NOMO-1 treated with dmso at 0.1 percent for 144 hours (cell line): ENCODE data around the gene TNFRSF19.

Source experiments
- DNase-seq: peaks from one replicate; lab custom pipeline; 2025; ENCODE audit not compliant: unreplicated experiment; lab: John Stamatoyannopoulos, UW

The TNFRSF19 gene

DNA sequence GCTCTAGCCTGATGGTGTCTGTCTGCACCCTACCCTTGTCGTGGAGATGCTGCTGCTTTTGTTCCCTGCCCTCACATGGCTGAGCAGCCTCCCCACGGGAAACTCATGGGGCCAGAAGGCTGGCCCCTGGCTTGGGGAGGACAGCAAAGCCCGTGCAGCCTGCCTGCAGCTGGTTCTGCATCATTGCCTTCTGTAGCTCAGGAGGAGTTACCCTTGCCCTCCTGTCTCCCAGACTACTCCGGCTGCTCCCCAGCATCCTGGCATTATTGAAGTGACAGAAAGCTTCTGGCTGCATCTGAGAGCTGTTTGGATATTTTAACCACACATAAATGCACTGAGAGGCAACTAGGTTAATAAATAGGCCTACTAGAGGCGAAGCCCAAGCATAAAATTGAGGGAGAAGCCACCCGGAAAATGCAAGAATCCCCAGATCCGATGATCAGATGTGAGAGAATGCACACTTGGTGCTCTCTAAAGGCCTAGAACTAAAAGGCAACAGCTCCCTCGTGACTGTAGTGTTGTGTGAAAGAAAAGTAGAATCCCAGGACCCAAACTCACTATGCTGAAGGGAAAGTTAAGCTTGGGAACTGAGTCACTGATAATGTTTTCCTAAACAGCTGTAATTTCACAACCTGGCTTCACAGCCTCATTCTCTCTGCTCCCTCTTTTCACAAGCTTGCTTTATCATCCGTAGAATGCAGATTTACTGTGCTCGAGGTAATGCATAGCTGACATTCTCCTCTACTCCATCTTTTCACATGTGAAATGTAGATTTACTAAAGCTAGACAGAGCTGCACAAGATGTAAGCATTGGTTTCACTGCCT lies 110.8 kb downstream of the TNFRSF19 start:
- no peak for DNase-seq

DNA sequence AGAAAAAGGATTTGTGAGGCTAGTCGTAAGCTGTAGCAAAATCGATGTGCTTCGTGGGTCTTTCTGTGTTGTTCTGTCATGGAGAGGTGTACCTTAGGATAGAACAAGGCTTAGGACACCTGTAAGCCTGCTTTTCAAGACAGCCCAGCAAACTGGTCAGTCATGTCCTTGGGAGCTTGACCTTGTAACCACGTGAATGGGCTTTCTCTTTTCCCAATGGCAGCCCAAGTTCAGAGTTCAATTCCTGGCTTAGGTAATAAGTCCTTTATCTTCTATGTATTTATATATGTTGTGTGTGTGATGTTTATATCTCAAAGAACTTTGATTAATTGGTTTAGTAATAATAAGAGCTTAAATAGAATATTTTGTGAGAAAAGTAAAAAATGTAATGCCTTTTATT lies 112.9 kb downstream of the TNFRSF19 start:
- DNase-seq = no peak

DNA sequence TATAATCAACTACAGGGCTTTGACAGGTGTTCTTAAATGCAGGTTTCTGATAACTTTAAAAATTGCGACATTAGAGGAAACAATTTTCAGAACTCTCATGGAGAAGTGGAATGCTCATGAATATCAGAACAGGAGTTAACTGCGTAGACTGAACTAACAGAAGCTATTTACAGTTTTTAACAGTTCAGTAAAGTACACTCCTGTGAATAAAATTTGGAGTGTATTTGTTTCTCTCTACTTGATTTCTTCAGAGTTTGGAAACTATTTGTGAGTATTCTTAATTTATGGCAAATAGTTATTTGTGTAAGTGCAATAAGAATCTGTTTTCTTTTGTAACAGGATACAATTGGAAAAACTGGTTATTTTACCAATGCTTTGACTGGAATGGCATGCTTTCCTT lies 114.4 kb downstream of the TNFRSF19 start:
- DNase-seq = no peak

DNA sequence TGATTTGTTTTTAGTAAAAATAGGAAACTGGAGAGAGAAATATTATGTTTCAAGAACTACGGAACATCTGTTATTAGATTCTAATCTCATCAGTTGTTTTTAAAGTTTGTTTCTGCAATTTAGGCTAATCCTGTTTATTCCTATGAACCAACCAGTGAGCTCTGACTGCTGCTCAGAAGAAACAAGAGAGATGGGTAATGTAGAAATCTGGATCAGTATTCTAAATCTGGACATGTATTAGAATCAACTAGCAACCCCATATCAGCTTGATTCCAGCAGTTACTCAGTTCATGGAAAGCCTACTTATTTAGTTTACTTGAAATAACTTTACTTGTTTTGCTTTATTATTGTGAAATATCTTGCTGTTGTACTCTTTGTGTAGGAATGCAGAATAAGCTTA lies 115.2 kb downstream of the TNFRSF19 start:
- DNase-seq = no peak

DNA sequence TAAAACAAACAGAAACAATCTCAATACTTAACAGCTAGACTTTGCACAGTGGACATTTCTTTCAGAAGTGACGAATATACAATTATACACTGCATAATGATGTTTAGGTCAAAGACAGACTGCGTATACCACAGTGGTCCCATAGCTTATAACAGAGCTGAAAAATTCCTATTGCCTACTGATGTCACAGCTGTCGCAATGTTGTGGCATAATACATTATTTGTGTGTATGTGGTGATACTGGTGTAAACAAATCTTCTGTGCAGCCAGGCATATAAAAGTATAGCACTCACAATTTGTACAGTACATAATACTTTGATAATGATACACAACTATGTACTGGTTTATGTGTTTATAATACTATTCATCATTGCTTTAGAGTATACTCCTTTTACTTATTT lies 116.7 kb downstream of the TNFRSF19 start:
- no peak for DNase-seq

DNA sequence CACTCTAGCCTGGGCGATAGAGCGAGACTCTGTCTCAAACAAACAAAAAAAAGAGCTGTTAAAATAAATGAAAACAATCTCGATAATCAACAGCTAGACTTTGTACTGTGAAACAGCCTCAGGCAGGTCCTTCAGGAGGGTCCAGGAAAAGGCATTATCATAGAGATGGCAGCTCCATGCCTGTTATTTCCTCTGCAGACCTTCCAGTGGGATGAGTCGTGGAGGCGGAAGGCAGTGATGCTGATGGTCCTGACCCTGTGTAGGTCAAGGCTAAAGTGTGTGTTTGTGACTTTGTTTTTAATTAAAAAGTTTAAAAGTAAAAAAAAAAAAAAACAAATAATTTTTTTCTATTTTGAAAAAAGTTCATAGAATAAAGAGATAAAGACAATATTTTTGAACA lies 117.4 kb downstream of the TNFRSF19 start:
- DNase-seq = no peak

DNA sequence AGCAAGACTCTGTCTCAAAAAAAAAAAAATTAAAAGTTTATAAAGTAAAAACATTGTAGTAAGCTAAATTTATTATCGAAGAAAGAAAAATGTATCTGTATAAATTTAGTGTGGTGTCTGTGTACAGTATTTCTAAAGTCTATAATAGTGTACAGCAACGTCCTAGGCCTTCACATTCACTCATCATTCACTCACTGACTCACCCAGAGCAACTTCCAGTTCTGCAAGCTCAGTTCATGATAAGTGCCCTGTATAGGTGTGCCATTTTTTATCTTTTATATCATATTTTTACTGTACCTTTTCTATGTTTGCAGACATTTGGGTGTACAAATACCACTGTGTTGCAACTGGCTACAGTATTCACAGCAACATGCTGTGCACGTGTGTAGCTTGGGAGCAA lies 118.1 kb downstream of the TNFRSF19 start:
- DNase-seq = no peak

DNA sequence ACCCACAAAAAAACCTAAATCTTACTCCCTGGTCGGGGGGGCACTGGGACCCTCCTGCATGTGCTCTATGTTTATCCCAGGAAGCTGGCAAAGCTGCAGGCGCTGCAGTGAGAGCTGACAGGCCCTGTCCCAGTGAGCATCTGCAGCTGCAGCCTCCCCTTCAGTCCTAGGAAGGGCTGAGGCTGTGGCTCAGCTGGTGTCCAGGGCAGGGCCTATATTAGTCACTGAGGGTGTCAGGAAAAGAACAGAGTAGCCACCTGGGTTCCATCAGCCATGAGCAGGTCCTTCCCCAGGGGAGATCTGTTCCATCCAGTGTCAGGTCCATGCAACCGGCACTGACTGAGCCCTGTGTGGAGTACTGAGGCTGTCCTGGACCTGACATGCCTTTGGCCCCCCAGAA lies 120.5 kb downstream of the TNFRSF19 start:
- no peak for DNase-seq

DNA sequence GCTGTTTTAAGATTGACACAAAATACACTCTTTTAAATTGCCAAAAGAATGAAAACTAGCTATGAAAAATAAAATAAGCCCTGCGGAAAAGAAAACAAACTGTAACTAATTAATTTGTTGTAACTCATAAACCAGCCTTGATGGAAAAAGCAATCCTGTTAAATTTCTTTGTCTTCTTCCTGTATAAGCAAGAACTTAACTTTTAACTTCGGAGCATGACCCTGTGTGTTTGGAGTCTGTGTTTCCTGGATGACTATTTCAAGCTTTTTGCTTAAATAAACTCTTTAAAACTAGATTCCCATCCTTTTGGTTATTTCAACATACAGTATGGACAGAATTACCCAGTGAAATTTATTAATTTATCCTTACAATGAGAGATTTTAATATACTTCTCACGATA lies 122.6 kb downstream of the TNFRSF19 start:
- no peak for DNase-seq

DNA sequence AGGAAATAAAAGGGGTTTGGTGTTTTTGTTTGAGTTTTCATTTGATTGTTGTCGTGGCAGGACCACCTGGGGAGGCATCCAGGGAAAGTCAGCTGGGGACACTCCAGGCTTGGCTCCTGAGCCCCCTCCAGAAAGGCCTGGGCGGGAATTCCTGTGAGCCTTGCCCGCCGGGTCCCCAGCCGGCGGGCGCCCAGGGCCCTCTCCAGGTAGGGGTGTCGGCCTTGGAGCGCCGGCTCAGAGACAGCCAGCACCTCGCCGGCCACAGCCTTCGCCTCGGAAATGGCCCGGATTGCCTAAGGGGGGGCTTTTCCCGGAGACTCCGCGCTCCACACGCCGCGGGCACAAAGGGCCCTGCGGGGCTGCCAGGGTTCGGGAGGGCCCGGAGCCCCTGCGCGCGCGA lies 125.0 kb downstream of the TNFRSF19 start:
- DNase-seq = no peak

DNA sequence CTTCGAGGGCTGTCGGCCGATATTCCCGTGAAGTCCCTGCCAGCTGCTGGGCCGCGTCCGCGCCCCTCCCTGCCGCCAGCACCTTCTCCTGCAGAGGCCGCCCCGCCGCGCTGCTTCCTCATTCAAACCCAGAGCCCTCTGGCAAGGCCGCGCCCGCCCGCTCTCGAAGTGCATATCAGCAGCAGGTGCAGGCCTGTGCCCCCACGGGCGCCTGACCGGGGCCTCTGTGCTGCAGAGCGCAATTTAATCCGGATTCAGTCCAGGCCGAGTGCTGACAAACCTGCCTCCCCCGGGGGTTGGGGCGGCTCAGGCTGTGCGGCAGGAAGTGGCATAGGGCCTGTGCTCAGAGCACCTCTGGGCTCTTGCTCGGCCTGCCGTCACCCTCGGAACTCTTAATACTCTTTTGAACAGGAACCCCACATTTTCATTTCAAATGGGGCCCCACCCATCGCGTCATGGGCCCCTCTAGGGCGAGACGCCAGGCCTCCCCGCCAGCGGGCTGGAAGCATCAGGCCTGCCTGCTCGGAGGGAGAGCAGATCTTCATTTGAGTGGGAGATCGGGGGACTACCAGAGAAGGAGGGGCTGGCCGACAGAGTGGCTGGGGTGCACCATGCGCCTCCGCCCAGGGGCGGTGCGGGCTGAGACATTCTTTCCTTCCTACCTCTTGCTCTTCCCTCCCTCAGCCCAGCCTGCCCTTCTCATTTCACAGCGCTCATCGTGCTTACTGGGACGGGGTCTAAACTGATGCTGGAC lies 125.7 kb downstream of the TNFRSF19 start:
- no peak for DNase-seq

DNA sequence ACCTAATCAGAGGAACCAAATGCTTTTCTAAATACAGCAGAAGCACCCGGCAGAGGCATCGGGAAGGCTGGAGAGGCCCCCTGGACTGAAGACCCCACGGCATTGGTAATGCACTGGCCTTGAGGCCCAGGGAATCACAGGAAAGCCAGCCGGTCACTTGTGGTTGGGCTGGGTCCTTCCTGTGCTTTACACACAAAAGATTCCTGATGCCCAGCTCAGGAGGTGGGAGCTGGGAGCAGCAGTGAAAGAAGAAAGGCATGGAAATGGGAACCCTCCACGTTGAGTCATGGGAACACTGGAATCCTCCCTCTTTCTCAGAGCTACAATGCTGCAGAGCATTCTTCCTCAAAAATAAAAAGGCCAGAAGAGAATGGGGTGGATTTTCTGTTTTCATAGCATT lies 126.4 kb downstream of the TNFRSF19 start:
- DNase-seq = no peak

DNA sequence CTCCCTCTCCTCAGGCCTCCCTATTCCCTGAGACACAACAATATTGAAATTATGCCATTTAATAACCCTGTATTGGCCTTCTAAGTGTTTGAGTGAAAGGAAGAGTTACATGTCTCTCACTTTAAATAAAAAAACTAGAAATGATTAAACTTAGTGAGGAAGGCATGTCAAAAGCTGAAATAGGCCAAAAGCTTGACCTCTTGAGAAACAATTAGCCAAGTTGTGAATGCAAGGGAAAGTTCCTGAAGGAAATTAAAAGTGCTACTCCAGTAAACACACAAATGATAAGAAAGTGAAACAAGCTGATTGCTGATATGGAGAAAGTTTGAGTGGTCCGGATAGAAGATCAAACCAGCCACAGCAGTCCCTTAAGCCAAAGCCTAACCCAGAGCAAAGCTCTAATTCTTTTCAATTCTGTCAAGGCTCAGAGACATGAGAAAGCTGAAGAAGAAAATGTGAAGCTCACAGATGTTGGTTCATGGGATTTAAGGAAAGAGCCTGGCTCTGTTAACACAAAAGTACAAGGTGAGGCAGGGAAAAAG lies 127.6 kb downstream of the TNFRSF19 start:
- no peak for DNase-seq

DNA sequence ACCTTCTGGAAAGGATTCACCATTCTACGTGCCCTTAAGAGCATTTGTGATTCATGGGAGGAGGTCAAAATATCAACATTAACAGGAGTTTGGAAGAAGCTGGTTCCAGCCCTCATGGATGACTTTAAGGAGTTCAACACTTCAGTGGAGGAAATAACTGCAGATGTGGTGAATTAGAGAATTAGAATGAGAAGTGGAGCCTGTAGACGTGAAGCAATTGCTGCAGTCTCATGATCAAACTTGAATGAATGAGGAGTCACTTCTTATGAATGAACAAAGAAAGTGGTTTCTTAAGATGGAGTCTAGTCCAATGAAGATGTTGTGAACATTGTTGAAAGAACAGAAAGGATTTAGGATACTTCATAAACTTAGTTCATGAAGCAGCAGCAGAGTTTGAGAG lies 129.1 kb downstream of the TNFRSF19 start:
- DNase-seq = no peak

DNA sequence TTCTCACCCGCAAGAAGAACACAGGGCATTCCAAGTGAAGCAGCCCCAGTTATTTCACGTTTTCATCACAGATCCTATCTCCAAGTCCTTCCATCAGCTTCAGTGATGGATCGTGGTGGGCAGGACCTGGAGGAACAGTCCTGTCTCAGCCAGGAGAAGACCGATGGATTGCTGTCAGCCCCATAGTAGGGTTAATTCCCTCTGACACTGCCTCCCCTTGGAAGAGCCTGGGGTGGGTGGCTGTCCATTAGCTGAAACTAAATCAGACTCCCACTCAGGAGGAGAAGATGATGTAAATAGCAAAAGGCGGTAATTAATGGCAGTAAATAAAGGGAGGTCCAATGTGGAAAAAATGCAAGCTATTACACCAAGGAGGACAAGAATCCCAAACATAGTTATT lies 131.0 kb downstream of the TNFRSF19 start:
- no peak for DNase-seq

DNA sequence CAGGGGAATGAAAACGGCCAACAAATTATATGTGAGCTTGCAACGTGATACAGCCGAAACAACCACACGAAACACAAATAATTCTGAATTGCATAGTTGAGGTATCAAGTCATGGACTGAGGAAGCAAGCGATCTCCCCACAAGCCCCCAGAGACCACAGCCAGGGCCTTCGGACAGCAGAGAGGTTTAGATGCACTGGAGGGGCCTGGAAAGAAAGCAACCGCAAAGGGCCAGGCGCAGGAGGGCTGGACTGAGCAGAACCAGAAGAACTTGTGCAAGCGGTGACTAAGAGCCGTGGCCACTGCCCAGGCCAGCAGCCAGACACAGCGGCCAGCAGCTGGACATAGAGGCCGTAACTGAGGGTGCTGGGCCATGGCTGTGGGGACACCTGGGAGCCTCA lies 131.4 kb downstream of the TNFRSF19 start:
- no peak for DNase-seq

DNA sequence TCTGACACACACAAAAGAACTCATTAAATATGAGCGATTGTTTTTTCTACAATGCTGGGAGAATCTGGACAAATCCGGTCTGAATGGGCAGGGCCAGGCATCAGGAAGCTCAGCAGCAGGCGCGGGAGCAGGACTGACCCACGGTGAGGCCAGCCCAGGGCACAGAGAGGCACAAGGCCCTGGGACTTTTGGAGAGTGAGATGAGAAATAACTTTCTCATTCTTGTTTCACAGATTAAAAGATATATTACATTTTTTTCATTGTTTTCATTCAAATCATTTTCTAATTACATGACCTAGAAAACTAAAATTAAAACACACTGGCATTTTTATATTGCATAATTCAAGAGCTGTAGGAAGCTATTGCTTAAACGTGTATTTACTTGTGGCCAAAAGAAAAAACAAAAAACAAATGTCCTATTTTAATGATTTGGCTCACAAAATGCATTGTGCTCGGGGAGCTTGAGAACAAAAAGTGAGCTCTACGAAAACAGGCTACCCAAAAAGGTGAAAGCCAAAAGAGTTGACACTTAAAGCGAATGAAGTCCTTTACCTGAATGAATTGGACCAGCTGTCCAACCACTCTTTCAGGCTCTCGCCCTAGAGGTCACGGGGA lies 133.1 kb downstream of the TNFRSF19 start:
- DNase-seq = no peak

DNA sequence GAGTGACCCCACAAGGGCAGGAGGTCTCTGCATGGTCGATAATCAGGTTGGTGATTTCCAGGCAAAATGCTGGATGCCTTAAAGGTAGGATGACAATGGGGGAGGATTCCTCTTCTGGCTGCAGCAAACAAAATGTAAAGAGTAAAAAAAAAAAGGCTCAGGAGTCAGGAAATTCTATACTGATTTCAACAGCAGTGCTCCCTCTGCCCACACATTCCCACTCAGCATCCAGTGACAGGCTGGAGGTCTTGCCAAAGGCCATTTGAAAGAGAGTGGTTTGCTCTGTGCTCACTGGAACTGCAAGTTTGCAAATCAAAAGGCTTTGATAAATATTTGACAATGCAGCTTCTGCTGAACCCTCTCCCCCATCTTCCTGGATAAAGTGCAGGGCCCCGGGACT lies 135.4 kb downstream of the TNFRSF19 start:
- no peak for DNase-seq

DNA sequence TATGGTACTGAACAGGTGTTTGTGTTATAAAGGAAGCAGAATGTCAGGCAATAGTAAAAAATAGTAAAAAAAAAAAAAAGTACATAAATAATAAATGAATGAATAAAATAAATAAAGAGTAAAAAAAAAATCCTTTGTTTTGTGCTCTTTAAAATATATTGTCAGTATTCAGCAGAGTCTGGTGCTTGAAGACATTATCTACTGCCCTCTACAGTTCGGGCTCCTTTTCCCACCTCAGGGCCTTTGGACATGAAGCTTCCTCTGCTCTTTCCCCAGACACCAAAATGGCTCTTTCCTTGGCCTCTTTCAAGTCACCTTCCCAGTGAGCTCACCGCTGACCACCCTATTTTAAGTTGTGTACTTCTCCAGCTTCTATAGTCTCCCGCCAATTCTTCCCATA lies 137.5 kb downstream of the TNFRSF19 start:
- DNase-seq = no peak

DNA sequence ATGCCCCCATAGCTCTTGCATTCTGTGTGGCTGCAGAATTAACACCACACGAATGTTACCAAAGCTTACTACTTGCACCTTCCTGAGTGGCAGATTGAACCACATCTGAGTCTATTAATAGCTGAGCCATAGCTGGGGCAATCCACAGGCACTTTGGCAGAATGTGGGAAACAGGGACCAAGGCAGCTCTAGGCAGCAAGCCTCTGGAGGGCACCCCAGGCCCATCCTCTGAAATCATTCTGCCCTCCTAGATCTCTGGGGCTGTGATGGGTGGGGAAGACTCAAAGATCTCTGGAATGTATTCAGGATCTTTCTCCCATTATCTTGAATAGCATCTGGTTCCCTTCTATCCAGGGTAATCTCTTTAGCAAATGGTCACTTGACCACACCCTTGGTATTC lies 139.3 kb downstream of the TNFRSF19 start:
- no peak for DNase-seq

DNA sequence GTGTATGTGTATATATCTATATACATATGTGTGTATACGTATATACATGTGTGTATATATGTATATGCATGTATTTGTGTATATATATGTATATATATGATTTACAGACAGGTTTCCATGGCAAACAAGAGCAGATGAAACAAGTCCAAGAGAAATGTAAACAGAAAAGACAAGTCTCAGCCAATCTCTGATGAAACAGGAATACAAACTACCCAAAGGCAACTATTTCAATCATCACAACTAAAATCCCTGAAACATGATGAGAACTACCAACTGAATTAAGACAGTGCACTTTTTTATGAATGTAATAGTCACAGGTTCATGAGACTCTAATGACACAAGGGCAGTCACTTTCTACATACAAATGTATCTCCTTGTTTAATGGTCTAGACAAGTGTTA lies 140.2 kb downstream of the TNFRSF19 start:
- no peak for DNase-seq

DNA sequence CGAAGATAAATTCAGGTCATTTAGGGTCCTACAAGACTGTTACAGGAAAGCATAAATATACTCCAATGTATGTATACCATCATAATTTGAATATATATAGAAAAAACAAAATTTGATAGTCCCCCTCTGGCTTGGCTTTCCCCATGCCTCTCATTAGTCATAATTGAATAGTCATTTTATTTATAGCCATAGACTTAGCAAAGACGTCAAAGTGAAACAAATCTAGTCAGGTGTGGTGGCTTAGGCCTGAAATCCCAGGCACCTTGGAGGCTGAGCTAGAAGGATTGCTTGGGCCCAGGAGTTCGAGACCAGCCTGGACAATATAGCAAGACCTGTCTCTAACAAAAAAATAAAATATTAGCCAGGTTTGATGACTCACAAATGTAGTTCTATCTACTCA lies 141.1 kb downstream of the TNFRSF19 start:
- DNase-seq = no peak
